Renal cortical epithelial cell (primary cell): ENCODE data around the gene FCER2. TPM values are rescaled to one million over a fixed set of nuclear protein-coding genes. Genes with fewer than 3 reads are reported as not detected.

ENCODE experiments used
- DNase-seq: peaks from one replicate; pipeline ENCODE4 v3.0.0-alpha.2; 2011; ENCODE audit warnings: low read depth
- total RNA-seq: library from RNA; depleted of rRNA; stranded (reverse); fragments of >200 nt; gene quantifications from 2 replicates; pipeline ENCODE4 v1.2.3, GENCODE V29; 2014

The FCER2 gene
- total RNA-seq, 1 donor from 2014 or later: not detected

- no peak for DNase-seq
Measured at GRCh38 chr19:7733376-7733775, 31.4 kb upstream of the FCER2 start.

GRCh38 chr19:7732045-7732444 lies 30.1 kb upstream of the FCER2 start, which contains the start of gene CLEC4G:
Gene CLEC4G, minus strand, starts transcription at chr19:7732110. Its CDS starts 8 bp downstream, at chr19:7732102.
- no peak for DNase-seq

- no peak for DNase-seq
Measured at GRCh38 chr19:7731615-7732014, 29.7 kb upstream of the FCER2 start.

GRCh38 chr19:7731218-7731595 lies 29.3 kb upstream of the FCER2 start:
- DNase-seq: no peak

GRCh38 chr19:7730286-7731217 lies 28.6 kb upstream of the FCER2 start:
- DNase-seq: no peak

GRCh38 chr19:7729831-7730285 lies 27.9 kb upstream of the FCER2 start:
- no peak for DNase-seq

GRCh38 chr19:7729211-7729610 lies 27.3 kb upstream of the FCER2 start:
- DNase-seq: no peak

GRCh38 chr19:7725791-7726190 lies 23.9 kb upstream of the FCER2 start:
- DNase-seq: no peak

- DNase-seq: no peak
Measured at GRCh38 chr19:7722231-7722651, 20.3 kb upstream of the FCER2 start.

- no peak for DNase-seq
Measured at GRCh38 chr19:7720351-7720750, 18.4 kb upstream of the FCER2 start.

GRCh38 chr19:7718668-7719067 lies 16.7 kb upstream of the FCER2 start:
- no peak for DNase-seq

GRCh38 chr19:7716762-7717161 lies 14.8 kb upstream of the FCER2 start:
- DNase-seq: no peak

GRCh38 chr19:7715671-7716070 lies 13.7 kb upstream of the FCER2 start:
- DNase-seq: no peak

- no peak for DNase-seq
Measured at GRCh38 chr19:7710616-7711015, 8.7 kb upstream of the FCER2 start.

- DNase-seq: no peak
Measured at GRCh38 chr19:7709932-7710460, 8.1 kb upstream of the FCER2 start.

GRCh38 chr19:7706955-7707456 lies 5.1 kb upstream of the FCER2 start:
- DNase-seq: no peak

GRCh38 chr19:7706188-7706954 lies 4.4 kb upstream of the FCER2 start:
- DNase-seq: no peak

- no peak for DNase-seq
Measured at GRCh38 chr19:7705387-7706187, 3.7 kb upstream of the FCER2 start.

- DNase-seq: no peak
Measured at GRCh38 chr19:7704280-7705060, 2.5 kb upstream of the FCER2 start.

GRCh38 chr19:7703332-7703731 lies 1.4 kb upstream of the FCER2 start:
- no peak for DNase-seq
